Measurements from ENCODE around the gene TSPAN14. TPM values are rescaled to one million over a fixed set of nuclear protein-coding genes. Genes with fewer than 3 reads are reported as not detected.

Gene TSPAN14
- total RNA-seq, 1 experiment from 2014 or later: not detected

GRCh38 chr10:80515941-80516340, 61.8 kb downstream of the TSPAN14 start:
- CTCF ChIA-PET: no interaction called here
- Histone ChIP-seq H3K4me3 (ENCODE audit: low read length) (no peak overlapping the region), H3K4me1 (ENCODE audit: insufficient read depth, low read length) (no peaks in the 10 kb centered on the region), H4K20me1 (ENCODE audit: low read length) (no peaks in the 10 kb centered on the region), H3K36me3 (ENCODE audit: low read depth, low read length) (no peaks in the 10 kb centered on the region), H3K9me2 (replicated peaks; ENCODE audit: low read length) (no peaks in the 10 kb centered on the region), H3K27ac (ENCODE audit: low read length) (no peak overlapping the region), H3K27me3 (ENCODE audit: low read length) (no peaks in the 10 kb centered on the region), H3K79me2 (ENCODE audit: low read length) (no peaks in the 10 kb centered on the region), H3K9ac (ENCODE audit: low read length) (no peak overlapping the region), H3F3A (ENCODE audit: low read length, unreplicated experiment) (no peaks in the 10 kb centered on the region), H2AFZ (ENCODE audit: low read length) (no peak overlapping the region), H3K4me2 (ENCODE audit: low read length) (no peak overlapping the region), H3K9me3 (ENCODE audit: low read length) (no peaks in the 10 kb centered on the region)
- intact Hi-C loops (cut with micrococcal nuclease): no loop called here
- ATAC-seq: no peak
- POLR2A ChIA-PET (ENCODE audit: unreplicated experiment): no interaction called here
- no TSS peak for BruUV-seq (replicated peaks)
- TF ChIP-seq CTCF (conservative IDR thresholded peaks at IDR 0.05; ENCODE audit: low read depth, low read length): no peak
- DNase-seq: no peak

GRCh38 chr10:80516506-80517075, 62.5 kb downstream of the TSPAN14 start:
- no peaks in the 10 kb centered on the region for H4K20me1 ChIP-seq (ENCODE audit: low read length)
- POLR2A ChIA-PET (ENCODE audit: unreplicated experiment): no interaction called here

More at GRCh38 chr10:80516506-80517075, 62.5 kb downstream of the TSPAN14 start:
- no peak overlapping the region for H3K4me3 ChIP-seq (ENCODE audit: low read length)
- intact Hi-C loops (cut with micrococcal nuclease): no loop called here
- no peaks in the 10 kb centered on the region for H3K9me3 ChIP-seq (ENCODE audit: low read length)
- CTCF ChIA-PET: no interaction called here
- no peak for TF ChIP-seq EZH2phosphoT487 (IDR thresholded peaks at IDR 0.05; ENCODE audit: borderline replicate concordance, low read length)
- TF ChIP-seq CTCF (conservative IDR thresholded peaks at IDR 0.05; ENCODE audit: low read depth, low read length): no peak
- no peak for TF ChIP-seq EZH2 (IDR thresholded peaks at IDR 0.05; ENCODE audit: low read length, unreplicated experiment)
- H3K79me2 ChIP-seq (ENCODE audit: low read length): no peaks in the 10 kb centered on the region
- no TSS peak for BruUV-seq (replicated peaks)
- no peak overlapping the region for H3K4me2 ChIP-seq (ENCODE audit: low read length)
- H3K36me3 ChIP-seq (ENCODE audit: low read depth, low read length): no peaks in the 10 kb centered on the region
- DNase-seq (no peak), ATAC-seq (no peak)
- H3K27ac ChIP-seq (ENCODE audit: low read length): no peak overlapping the region
- H3K4me1 ChIP-seq (ENCODE audit: insufficient read depth, low read length): no peaks in the 10 kb centered on the region
- H3F3A ChIP-seq (ENCODE audit: low read length, unreplicated experiment): no peaks in the 10 kb centered on the region
- H3K27me3 ChIP-seq (ENCODE audit: low read length): no peaks in the 10 kb centered on the region
- H3K9ac ChIP-seq (ENCODE audit: low read length): no peak overlapping the region
- H3K9me2 ChIP-seq (replicated peaks; ENCODE audit: low read length): no peaks in the 10 kb centered on the region
- no peak overlapping the region for H2AFZ ChIP-seq (ENCODE audit: low read length)

Data from PC-3 (cell line).